IPS-18c (cell line): Measurements from ENCODE around the gene FRMD8.

Experiments used
- H3K4me3 ChIP-seq: 2 replicates; pipeline ENCODE4 v1.7.0; 2013; ENCODE audit warnings: low read depth, mild to moderate bottlenecking, low read length, moderate library complexity; ENCODE audit not compliant: insufficient read depth
- H3K9me3 ChIP-seq: one replicate; pipeline ENCODE4 v1.6.1; 2013; ENCODE audit warnings: mild to moderate bottlenecking, low read length, moderate library complexity; ENCODE audit not compliant: control insufficient read depth, insufficient read depth

The FRMD8 gene

GRCh38 chr11:65384301-65384889 is 2.0 kb upstream of the FRMD8 start:
- Histone ChIP-seq H3K4me3 (no peak overlapping the region), H3K9me3 (no peaks in the 10 kb centered on the region)

DNA sequence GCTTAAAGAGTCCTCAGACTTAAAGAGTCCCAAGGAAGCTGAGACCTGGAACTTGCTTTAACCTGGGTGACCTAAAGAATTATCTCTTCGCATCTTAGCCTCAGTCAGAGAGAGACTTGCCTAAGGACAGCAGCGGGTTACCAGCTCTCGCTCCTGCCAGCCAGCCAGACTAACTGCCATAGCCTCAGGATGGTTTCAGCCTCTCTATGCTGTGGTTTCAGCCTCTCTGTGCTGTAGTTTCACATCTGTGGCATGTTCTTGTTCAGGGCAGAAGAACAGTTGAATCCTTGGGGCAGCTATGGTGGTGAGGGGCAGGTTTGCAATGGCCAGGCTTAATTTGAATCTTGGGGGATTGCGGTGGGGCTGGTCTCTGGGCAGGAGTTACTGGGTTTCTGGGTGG is 2.3 kb downstream of the FRMD8 start:
- no peak overlapping the region for H3K4me3 ChIP-seq

DNA sequence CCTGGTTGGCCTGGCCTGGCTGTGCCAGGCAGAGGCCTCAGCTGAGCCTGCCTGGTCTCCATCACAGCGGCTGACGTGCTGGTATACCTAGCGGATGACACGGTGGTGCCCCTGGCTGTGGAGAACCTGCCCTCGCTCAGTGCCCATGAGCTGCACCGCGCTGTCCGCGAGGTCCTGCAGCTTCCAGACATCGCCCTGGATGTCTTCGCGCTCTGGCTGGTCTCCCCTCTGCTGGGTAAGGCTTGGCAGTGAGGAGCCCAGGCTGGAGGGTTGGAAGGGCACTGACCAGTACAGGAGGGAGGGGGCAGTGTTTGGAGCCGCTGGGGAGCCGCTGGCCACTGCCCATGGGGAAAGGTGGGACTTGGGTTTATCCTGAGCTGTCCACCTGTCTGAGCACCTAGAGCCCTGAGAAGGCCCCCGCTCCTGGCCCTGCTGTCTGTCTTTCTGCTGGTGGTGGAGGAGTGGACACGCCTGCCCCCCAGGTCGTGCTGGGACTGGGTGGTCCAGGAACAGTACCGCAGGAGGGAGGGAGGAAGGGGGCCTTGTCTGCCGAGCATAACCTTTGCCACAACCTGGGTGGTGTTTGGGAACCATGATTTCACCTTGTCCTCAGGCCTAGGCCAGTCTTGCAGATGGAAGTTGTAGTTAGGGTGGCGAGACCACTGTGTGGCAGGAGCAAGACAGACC is 3.0 kb downstream of the FRMD8 start:
- H3K4me3 ChIP-seq: no peak overlapping the region
- no peaks in the 10 kb centered on the region for H3K9me3 ChIP-seq

More for the DNA sequence above, 2.3 kb downstream of the FRMD8 start:
- H3K9me3 ChIP-seq: no peaks in the 10 kb centered on the region

DNA sequence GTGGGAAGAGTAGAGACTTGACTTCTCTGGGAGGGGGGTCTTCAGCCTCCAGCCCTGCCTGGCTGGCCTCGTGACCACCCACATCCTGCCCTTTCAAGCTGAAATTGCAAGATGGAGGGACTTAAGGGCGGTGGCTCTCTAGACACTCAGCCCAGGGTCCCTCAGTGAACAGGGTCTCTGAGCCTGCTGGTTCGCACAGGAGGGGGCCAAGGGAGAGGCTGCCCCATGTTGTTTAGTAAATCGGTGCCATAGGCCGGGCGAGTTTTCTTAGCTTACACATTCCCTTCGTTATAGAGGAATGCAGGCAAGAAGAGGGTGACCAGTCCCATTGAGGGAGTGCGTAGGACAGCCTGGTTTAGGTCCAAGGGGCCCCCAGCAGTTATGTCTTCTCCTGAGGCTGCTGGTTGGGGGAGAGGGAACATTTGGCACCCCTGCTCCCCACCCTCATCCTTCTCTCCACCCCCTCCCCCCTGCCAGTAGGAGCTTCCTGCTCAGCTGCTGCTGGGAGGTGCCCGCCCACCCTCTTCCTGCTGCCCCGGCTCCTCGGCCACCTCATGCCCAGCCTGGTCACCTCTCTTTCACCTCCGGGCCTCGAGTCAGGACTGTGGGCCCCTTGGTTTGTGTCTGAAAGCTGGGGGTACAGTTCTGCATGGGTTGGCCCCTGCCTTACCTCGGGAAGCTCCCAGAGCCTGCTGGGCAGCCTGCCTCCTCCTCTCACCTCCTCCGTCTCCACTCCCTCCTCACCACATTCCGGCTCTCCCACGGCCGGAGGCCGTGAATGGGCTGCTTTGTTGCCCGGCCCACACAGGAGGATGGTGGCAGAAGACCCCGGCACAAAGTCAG is 3.9 kb downstream of the FRMD8 start:
- Histone ChIP-seq H3K9me3 (no peaks in the 10 kb centered on the region), H3K4me3 (no peak overlapping the region)

DNA sequence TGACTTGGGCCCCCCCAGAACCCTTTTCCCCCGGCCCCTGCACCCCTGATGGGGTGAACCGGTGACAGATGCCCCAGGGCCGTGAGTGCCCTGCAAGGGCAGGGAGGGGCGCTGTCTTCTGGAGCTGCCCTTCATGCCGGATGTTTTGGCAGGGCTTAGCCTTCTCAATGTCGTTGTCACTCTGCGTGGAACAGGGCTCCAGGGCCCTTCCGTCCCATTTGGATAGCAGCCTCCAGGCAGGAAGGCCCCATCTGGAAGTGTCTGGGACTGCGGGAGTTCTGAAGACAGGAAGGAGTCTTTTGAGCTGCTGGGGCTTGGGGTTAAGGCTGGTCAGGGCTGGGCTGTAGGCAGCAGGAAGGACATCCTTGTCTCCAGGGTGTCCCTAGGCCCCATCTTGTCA is 4.6 kb downstream of the FRMD8 start:
- no peak overlapping the region for H3K4me3 ChIP-seq

GRCh38 chr11:65392186-65392829 is 5.9 kb downstream of the FRMD8 start:
- no peak overlapping the region for H3K4me3 ChIP-seq
- H3K9me3 ChIP-seq: no peaks in the 10 kb centered on the region

More for the DNA sequence above, 4.6 kb downstream of the FRMD8 start:
- H3K9me3 ChIP-seq: no peaks in the 10 kb centered on the region

DNA sequence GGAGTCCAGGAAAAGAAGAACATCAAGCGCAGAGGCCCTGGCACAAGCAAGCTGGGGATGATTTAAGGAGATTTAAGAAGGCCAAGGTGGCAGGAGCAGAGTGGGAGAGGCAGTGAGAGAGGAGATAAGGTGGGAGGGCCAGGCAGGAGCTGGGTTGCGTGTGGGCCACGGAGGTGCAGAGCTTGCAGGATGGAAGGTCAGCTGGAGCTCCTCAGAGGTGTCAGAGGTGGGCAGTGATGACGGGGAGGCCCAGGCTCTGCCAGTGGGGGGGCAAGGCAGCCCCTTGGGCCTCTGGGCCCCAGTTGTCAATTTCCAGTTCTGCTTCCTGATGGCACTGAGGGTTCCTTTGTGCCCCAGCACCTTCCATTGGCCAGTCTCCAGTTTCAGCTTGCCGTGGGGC is 6.5 kb downstream of the FRMD8 start:
- H3K9me3 ChIP-seq: no peaks in the 10 kb centered on the region
- no peak overlapping the region for H3K4me3 ChIP-seq

DNA sequence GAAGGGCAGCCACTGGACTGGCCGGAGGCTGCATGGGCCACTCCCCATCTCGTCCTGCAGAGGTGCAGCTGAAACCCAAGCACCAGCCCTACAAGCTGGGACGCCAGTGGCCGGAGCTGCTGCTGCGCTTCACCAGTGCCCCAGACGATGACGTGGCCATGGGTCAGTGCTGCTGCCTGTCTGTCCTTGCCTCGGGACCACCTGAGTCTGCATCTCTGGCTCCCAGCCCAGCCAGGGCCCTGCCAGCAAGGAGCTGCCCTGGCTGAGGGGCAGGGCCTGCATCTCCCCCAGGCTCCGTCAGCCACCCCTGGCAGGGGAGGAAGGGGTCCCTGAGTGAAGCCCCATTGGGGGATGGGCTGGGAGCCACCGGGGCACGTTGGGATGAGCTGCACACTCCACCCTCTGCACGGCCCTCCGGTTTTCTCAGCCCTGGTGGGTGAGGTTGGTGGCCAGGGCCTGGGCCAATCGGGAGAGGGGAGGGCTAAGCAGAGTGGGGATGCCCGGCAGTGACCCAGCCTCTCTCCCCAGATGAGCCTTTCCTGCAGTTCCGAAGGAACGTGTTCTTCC is 7.2 kb downstream of the FRMD8 start:
- Histone ChIP-seq H3K4me3 (no peak overlapping the region), H3K9me3 (no peaks in the 10 kb centered on the region)

GRCh38 chr11:65394125-65394536 is 7.7 kb downstream of the FRMD8 start:
- H3K9me3 ChIP-seq: no peaks in the 10 kb centered on the region
- H3K4me3 ChIP-seq: no peak overlapping the region

- Histone ChIP-seq H3K4me3 (no peak overlapping the region), H3K9me3 (no peaks in the 10 kb centered on the region)
Measured at GRCh38 chr11:65395961-65396530, 9.6 kb downstream of the FRMD8 start.

GRCh38 chr11:65396769-65397745 is 10.6 kb downstream of the FRMD8 start:
- no peak overlapping the region for H3K4me3 ChIP-seq
- H3K9me3 ChIP-seq: no peaks in the 10 kb centered on the region

GRCh38 chr11:65398362-65398910 is 12.0 kb downstream of the FRMD8 start:
- no peak overlapping the region for H3K4me3 ChIP-seq
- no peaks in the 10 kb centered on the region for H3K9me3 ChIP-seq

GRCh38 chr11:65399249-65399648 is 12.8 kb downstream of the FRMD8 start:
- no peaks in the 10 kb centered on the region for H3K9me3 ChIP-seq

GRCh38 chr11:65399845-65400244 is 13.4 kb downstream of the FRMD8 start:
- Histone ChIP-seq H3K4me3 (no peak overlapping the region), H3K9me3 (no peaks in the 10 kb centered on the region)

More at GRCh38 chr11:65399249-65399648, 12.8 kb downstream of the FRMD8 start:
- H3K4me3 ChIP-seq: no peak overlapping the region

DNA sequence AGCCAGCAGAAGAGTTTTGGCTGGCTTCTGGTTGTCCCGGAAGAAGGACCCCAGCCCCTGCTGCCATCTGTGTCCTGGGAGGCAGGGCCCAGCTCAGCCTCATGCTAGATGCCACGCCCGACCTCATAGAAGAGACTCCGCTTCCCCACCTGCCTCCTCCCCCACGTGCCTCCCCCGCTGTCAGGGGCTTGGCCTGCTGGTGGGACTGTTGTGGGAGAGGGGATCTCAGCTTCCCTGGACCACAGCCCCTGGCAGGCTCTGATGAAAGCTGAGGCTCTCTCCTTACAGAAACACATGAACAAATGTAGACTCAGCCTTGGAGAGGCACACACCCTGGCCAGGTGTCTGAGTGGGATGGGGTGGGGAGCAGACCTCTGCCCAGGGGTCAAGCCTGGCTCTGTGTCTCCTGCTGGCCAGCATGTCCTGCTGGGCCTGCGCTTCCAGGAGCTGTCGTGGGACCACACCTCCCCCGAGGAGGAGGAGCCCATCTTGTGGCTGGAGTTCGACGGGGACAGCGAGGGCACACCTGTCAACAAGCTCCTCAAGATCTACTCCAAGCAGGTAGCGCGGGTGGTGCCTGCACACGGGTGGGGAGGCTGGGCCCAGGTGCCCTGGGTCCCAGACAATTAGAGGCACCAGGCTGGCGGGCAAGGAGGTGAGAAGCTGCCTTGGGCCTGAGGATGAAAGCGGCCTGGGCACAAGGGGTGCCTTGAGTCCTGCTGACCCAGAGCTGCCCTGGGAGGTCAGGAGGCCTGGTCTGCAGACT is 14.1 kb downstream of the FRMD8 start:
- H3K9me3 ChIP-seq: no peaks in the 10 kb centered on the region
- H3K4me3 ChIP-seq: no peak overlapping the region
